DOHH2 (cell line): ENCODE data around the gene ST6GAL1.

ENCODE experiments used
- H3F3A ChIP-seq: fragments of 200-600 bp; sonication (generic), shearing (Covaris generic); 2 replicates; pipeline ENCODE4 v1.6.0; 2016; ENCODE audit warnings: antibody characterized with exemption, mild to moderate bottlenecking; ENCODE audit not compliant: control insufficient read depth, insufficient read depth
- H3K27ac ChIP-seq: fragments of 200-600 bp; sonication (generic); 2 replicates; pipeline ENCODE4 v1.5.1; 2014; ENCODE audit warnings: low read depth, mild to moderate bottlenecking, low read length, moderate library complexity
- H3K27me3 ChIP-seq: fragments of 200-600 bp; sonication (generic); 2 replicates; pipeline ENCODE4 v1.6.1; 2014; ENCODE audit warnings: mild to moderate bottlenecking, low read length, mixed read lengths; ENCODE audit not compliant: control insufficient read depth
- H3K36me3 ChIP-seq: fragments of 200-600 bp; sonication (generic); 2 replicates; pipeline ENCODE4 v1.6.1; 2014; ENCODE audit warnings: mild to moderate bottlenecking, low read length, moderate library complexity, mixed read lengths; ENCODE audit not compliant: control insufficient read depth
- H3K4me1 ChIP-seq: fragments of 200-600 bp; sonication (generic); 2 replicates; pipeline ENCODE4 v1.6.1; 2014; ENCODE audit warnings: mild to moderate bottlenecking, low read length, mixed read lengths; ENCODE audit not compliant: control insufficient read depth
- H3K4me2 ChIP-seq: fragments of 200-600 bp; sonication (generic); 2 replicates; pipeline ENCODE4 v1.6.0; 2014; ENCODE audit warnings: mild to moderate bottlenecking, low read length, moderate library complexity
- H3K4me3 ChIP-seq: fragments of 200-600 bp; sonication (generic); 2 replicates; pipeline ENCODE4 v1.5.1; 2014; ENCODE audit warnings: mild to moderate bottlenecking, low read length, mixed read lengths
- H3K79me2 ChIP-seq: fragments of 200-600 bp; sonication (generic); 2 replicates; pipeline ENCODE4 v1.6.1; 2014; ENCODE audit warnings: mild to moderate bottlenecking, low read length, mixed read lengths; ENCODE audit not compliant: control insufficient read depth
- H3K9me2 ChIP-seq: fragments of 200-600 bp; sonication (generic); replicated peaks from 2 replicates; pipeline ENCODE4 v1.6.1; 2014; ENCODE audit warnings: mild to moderate bottlenecking, low read length, mixed read lengths; ENCODE audit not compliant: control insufficient read depth
- H3K9me3 ChIP-seq: fragments of 200-600 bp; sonication (generic); 2 replicates; pipeline ENCODE4 v1.6.1; 2014; ENCODE audit warnings: antibody characterized with exemption, low read length, mixed read lengths; ENCODE audit not compliant: control insufficient read depth, insufficient read depth
- H4K20me1 ChIP-seq: fragments of 200-600 bp; sonication (generic); 2 replicates; pipeline ENCODE4 v1.6.0; 2014; ENCODE audit warnings: low read depth, mild to moderate bottlenecking, antibody characterized with exemption, low read length, moderate library complexity; ENCODE audit not compliant: control insufficient read depth, insufficient read depth
- EZH2phosphoT487 ChIP-seq: fragments of 200-600 bp; sonication (generic); IDR thresholded peaks from 2 replicates; pipeline ENCODE4 v1.6.1; 2017; ENCODE audit warnings: borderline replicate concordance, mild to moderate bottlenecking, antibody characterized with exemption, low read length, moderate library complexity, mixed read lengths
- TF ChIP-seq, protein P1 (sequence below): fragments of 200-600 bp; sonication (generic); IDR thresholded peaks from one replicate; pipeline ENCODE4 v1.5.1; 2014; ENCODE audit warnings: antibody characterized with exemption, mild to moderate bottlenecking, low read depth, low read length; ENCODE audit not compliant: poor library complexity, severe bottlenecking

Gene ST6GAL1

DNA sequence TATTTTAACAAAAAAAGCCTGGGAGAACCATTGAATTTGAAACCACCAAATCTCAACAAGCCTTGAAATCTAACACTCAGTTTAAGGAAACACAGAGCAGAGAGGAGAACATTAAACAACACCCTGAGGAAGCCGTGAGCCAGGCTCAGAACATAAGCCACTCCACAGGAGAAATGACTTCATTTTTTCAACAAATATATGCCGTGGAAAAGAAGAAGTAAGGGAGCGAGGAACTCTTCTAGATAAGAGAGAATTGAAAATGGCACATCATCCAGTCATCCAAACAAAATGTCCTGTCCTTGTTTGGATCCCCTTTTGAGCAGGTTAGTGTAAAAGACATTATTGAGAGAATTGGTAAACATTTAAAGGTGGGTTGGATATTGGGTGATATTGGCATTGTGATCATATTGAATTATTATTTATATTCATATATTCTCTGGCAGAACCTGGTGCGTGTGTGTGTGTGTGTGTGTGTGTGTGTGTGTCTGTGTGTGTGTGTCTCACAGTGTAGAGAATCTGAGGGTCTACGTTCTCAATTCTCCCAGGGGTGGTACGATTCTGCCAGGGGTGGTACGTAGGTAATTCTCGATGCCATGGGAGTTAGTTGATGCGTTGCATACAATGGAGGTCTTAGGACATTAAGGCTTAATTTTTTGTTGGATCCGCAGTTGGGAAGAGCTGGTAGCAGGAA lies 94.4 kb downstream of the ST6GAL1 start:
- Histone ChIP-seq H3K4me1 (peaks cover 90% of the 10 kb centered on the region), H3K9me2 (no peaks in the 10 kb centered on the region), H3K79me2 (peaks cover 91% of the 10 kb centered on the region), H3K9me3 (no peaks in the 10 kb centered on the region), H3F3A (peaks cover 64% of the 10 kb centered on the region), H4K20me1 (peaks cover 7% of the 10 kb centered on the region), H3K4me3 (peak overlapping the region; percentile 72), H3K36me3 (peaks cover 76% of the 10 kb centered on the region), H3K27me3 (no peaks in the 10 kb centered on the region), H3K4me2 (peak overlapping the region; percentile 87), H3K27ac (peak overlapping the region; percentile 98)
- no peak for TF ChIP-seq EZH2phosphoT487
- TF ChIP-seq, protein P1, sequence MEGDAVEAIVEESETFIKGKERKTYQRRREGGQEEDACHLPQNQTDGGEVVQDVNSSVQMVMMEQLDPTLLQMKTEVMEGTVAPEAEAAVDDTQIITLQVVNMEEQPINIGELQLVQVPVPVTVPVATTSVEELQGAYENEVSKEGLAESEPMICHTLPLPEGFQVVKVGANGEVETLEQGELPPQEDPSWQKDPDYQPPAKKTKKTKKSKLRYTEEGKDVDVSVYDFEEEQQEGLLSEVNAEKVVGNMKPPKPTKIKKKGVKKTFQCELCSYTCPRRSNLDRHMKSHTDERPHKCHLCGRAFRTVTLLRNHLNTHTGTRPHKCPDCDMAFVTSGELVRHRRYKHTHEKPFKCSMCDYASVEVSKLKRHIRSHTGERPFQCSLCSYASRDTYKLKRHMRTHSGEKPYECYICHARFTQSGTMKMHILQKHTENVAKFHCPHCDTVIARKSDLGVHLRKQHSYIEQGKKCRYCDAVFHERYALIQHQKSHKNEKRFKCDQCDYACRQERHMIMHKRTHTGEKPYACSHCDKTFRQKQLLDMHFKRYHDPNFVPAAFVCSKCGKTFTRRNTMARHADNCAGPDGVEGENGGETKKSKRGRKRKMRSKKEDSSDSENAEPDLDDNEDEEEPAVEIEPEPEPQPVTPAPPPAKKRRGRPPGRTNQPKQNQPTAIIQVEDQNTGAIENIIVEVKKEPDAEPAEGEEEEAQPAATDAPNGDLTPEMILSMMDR: no peak

GRCh38 chr3:187025254-187025655 lies 94.9 kb downstream of the ST6GAL1 start:
- H3F3A ChIP-seq: peaks cover 67% of the 10 kb centered on the region
- peaks cover 81% of the 10 kb centered on the region for H3K36me3 ChIP-seq
- peak overlapping the region; percentile 87 for H3K4me2 ChIP-seq
- peaks cover 90% of the 10 kb centered on the region for H3K4me1 ChIP-seq
- H3K9me2 ChIP-seq: no peaks in the 10 kb centered on the region
- H3K27me3 ChIP-seq: no peaks in the 10 kb centered on the region
- peak overlapping the region; percentile 72 for H3K4me3 ChIP-seq
- TF ChIP-seq, protein P1: no peak
- no peak for TF ChIP-seq EZH2phosphoT487
- H3K79me2 ChIP-seq: peaks cover 91% of the 10 kb centered on the region
- H3K27ac ChIP-seq: peak overlapping the region; percentile 98
- H3K9me3 ChIP-seq: no peaks in the 10 kb centered on the region
- peaks cover 12% of the 10 kb centered on the region for H4K20me1 ChIP-seq

DNA sequence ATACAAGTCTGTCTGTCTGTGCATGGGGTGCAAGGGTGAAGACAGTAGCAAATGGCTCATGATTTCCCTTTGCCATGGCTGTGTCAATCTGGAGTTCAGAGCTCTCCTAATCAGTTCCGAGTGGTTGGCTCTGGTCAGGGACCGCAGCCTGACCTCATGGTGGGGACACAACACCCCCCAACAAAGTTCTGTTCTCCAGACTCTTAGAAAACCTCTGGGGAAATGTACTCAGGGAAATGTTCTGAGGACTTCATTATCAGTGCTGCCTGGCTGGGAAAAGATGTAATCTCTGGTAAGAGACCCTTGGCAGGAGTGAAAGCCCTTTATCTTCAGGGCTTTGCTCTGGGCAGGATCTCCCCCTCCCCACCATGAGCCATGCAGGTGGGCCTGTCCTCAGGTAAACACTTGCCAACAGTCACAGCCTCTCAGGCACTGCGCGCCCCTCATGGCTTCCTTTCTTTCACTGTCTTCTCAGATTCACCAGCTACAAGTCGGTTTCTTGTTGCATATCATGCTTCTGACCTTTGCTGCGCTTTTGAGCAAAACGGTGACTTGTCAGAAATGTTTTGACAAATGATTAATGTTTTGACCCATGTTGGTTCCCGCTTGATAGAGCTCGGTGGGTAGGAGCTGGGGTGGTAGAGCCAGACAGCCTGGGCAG lies 95.5 kb downstream of the ST6GAL1 start:
- peak overlapping the region; percentile 98 for H3K27ac ChIP-seq
- H3F3A ChIP-seq: peaks cover 67% of the 10 kb centered on the region
- H4K20me1 ChIP-seq: peaks cover 16% of the 10 kb centered on the region
- H3K4me1 ChIP-seq: peaks cover 90% of the 10 kb centered on the region
- H3K4me3 ChIP-seq: peak overlapping the region; percentile 72
- no peaks in the 10 kb centered on the region for H3K9me2 ChIP-seq
- H3K27me3 ChIP-seq: no peaks in the 10 kb centered on the region
- no peak for TF ChIP-seq EZH2phosphoT487
- TF ChIP-seq, protein P1: no peak
- no peaks in the 10 kb centered on the region for H3K9me3 ChIP-seq
- peaks cover 82% of the 10 kb centered on the region for H3K36me3 ChIP-seq
- H3K79me2 ChIP-seq: peaks cover 91% of the 10 kb centered on the region
- H3K4me2 ChIP-seq: peak overlapping the region; percentile 87
